GM23338 (cell line): ENCODE data around the gene SLC66A3. TPM values are rescaled to one million over a fixed set of nuclear protein-coding genes. Genes with fewer than 3 reads are reported as not detected.

Source experiments
- ATAC-seq: fragments of 200-7000 bp; cut with Tn5 transposase; 3 replicates; pipeline ENCODE4 v1.9.1; 2020
- DNase-seq: peaks from one replicate; pipeline ENCODE4 v3.0.0-alpha.2; 2015; ENCODE audit warnings: low spot score
- H2AFZ ChIP-seq: fragments of 200-600 bp; sonication (generic); 2 replicates; pipeline ENCODE4 v1.8.0; 2016; ENCODE audit warnings: antibody characterized with exemption, mild to moderate bottlenecking, moderate library complexity
- H3F3A ChIP-seq: fragments of 200-600 bp; sonication (generic); replicated peaks from 2 replicates; pipeline ENCODE4 v1.8.0; 2017; ENCODE audit warnings: antibody characterized with exemption, mixed run types, low read depth
- H3K27ac ChIP-seq: fragments of 200-600 bp; sonication (generic); 2 replicates; pipeline ENCODE4 v1.6.1; 2016; ENCODE audit warnings: low read depth
- H3K27me3 ChIP-seq: fragments of 200-600 bp; sonication (generic); 2 replicates; pipeline ENCODE4 v1.8.0; 2016; ENCODE audit warnings: mild to moderate bottlenecking, mixed run types, moderate library complexity; ENCODE audit not compliant: insufficient read depth
- H3K36me3 ChIP-seq: fragments of 200-600 bp; sonication (generic); 2 replicates; pipeline ENCODE4 v1.8.0; 2016; ENCODE audit warnings: mild to moderate bottlenecking; ENCODE audit not compliant: insufficient read depth
- H3K4me1 ChIP-seq: fragments of 200-600 bp; sonication (generic); 2 replicates; pipeline ENCODE4 v1.8.0; 2016; ENCODE audit warnings: mild to moderate bottlenecking, moderate library complexity; ENCODE audit not compliant: insufficient read depth
- H3K4me2 ChIP-seq: fragments of 200-600 bp; sonication (generic); 2 replicates; pipeline ENCODE4 v1.7.1; 2017; ENCODE audit warnings: mixed run types
- H3K4me3 ChIP-seq: fragments of 200-600 bp; sonication (generic); 2 replicates; pipeline ENCODE4 v1.6.1; 2016; ENCODE audit warnings: mixed run types
- H3K79me2 ChIP-seq: fragments of 200-600 bp; sonication (generic); replicated peaks from 2 replicates; pipeline ENCODE4 v1.8.0; 2017; ENCODE audit warnings: mild to moderate bottlenecking; ENCODE audit not compliant: insufficient read depth
- H3K9me2 ChIP-seq: fragments of 200-600 bp; sonication (generic); 2 replicates; pipeline ENCODE4 v1.8.0; 2017; ENCODE audit not compliant: insufficient read depth
- H4K20me1 ChIP-seq: fragments of 200-600 bp; sonication (generic); replicated peaks from 2 replicates; pipeline ENCODE4 v1.8.0; 2017; ENCODE audit warnings: mild to moderate bottlenecking; ENCODE audit not compliant: insufficient read depth
- H3K27ac Mint-ChIP-seq: 2 replicates; pipeline ENCODE4 v1.8.0; 2020; ENCODE audit warnings: inconsistent platforms, mild to moderate bottlenecking, moderate library complexity, mixed read lengths
- H3K27me3 Mint-ChIP-seq: 3 replicates; pipeline ENCODE4 v1.8.0; 2022; ENCODE audit warnings: low read depth, mild to moderate bottlenecking, moderate library complexity, mixed read lengths, inconsistent platforms; ENCODE audit not compliant: insufficient read depth, poor library complexity
- H3K36me3 Mint-ChIP-seq: 3 replicates; pipeline ENCODE4 v1.8.0; 2021; ENCODE audit warnings: low read depth, mild to moderate bottlenecking, inconsistent platforms, moderate library complexity, mixed read lengths
- H3K4me1 Mint-ChIP-seq: 3 replicates; pipeline ENCODE4 v1.8.0; 2020; ENCODE audit warnings: mild to moderate bottlenecking, inconsistent platforms, mixed read lengths
- H3K4me3 Mint-ChIP-seq: 3 replicates; pipeline ENCODE4 v1.8.0; 2021; ENCODE audit warnings: moderate library complexity, mild to moderate bottlenecking, inconsistent platforms, mixed read lengths
- H3K9me3 Mint-ChIP-seq: 3 replicates; pipeline ENCODE4 v1.8.0; 2020; ENCODE audit warnings: moderate library complexity, mild to moderate bottlenecking, inconsistent platforms, mixed read lengths
- CREB1 ChIP-seq: fragments of 250-450 bp; sonication (Bioruptor Pico); IDR thresholded peaks from 2 replicates; pipeline ENCODE4 v1.5.0; 2020; ENCODE audit warnings: low read depth, mild to moderate bottlenecking, moderate library complexity
- CTCF ChIP-seq, 2 experiments: fragments of 200-600 bp in 1 of 2; sonication (generic) in 1 of 2; conservative IDR thresholded peaks; 2 replicates each; pipeline versions ENCODE4 v1.5.1 to v1.6.1; 2016 to 2017; ENCODE audit warnings: antibody characterized with exemption in 2 of 2, low read depth in 2 of 2, mild to moderate bottlenecking in 2 of 2, moderate library complexity in 1 of 2
- EZH2phosphoT487 ChIP-seq: fragments of 200-600 bp; sonication (generic); IDR thresholded peaks from one replicate; pipeline ENCODE4 v1.8.1; 2018; ENCODE audit warnings: antibody characterized with exemption; ENCODE audit not compliant: unreplicated experiment
- JUNB ChIP-seq: IDR thresholded peaks from one replicate; pipeline ENCODE4 v1.6.1; 2016; ENCODE audit warnings: antibody characterized with exemption; ENCODE audit not compliant: unreplicated experiment
- POLR2AphosphoS5 ChIP-seq: IDR thresholded peaks from 2 replicates; pipeline ENCODE4 v1.6.1; 2016; ENCODE audit warnings: antibody characterized with exemption, low read depth
- REST ChIP-seq: IDR thresholded peaks from one replicate; pipeline ENCODE4 v1.6.1; 2018; ENCODE audit warnings: antibody characterized with exemption; ENCODE audit not compliant: unreplicated experiment
- STAT1 ChIP-seq: IDR thresholded peaks from one replicate; pipeline ENCODE4 v1.6.1; 2016; ENCODE audit warnings: antibody characterized with exemption; ENCODE audit not compliant: unreplicated experiment
- ZNF114 ChIP-seq: fragments of 250-450 bp; sonication (Bioruptor Pico); IDR thresholded peaks from 2 replicates; pipeline ENCODE4 v1.5.0; 2020; ENCODE audit warnings: mild to moderate bottlenecking, moderate library complexity
- ZNF462 ChIP-seq: fragments of 250-450 bp; sonication (Bioruptor Pico); IDR thresholded peaks from 2 replicates; pipeline ENCODE4 v1.5.0; 2020; ENCODE audit warnings: mild to moderate bottlenecking, moderate library complexity
- polyA plus RNA-seq: library from polyadenylated mRNA; unstranded; fragments of >200 nt; fragmentation: Nextera tagmentation; extraction: Ambion mirVana; gene quantifications from 2 replicates; pipeline ENCODE4 v1.2.1, GENCODE V29; 2016
- total RNA-seq: library from RNA; depleted of rRNA; stranded (reverse); fragments of >200 nt; shearing (Covaris generic); gene quantifications from 2 replicates; pipeline ENCODE4 v1.2.3, GENCODE V29; 2014

SLC66A3 gene
- total and polyA plus RNA-seq, 2 experiments from 2014 or later = 13.7 to 18.4 TPM

GRCh38 chr2:11145350-11145749 lies 9.9 kb upstream of the SLC66A3 start (continued):
- no peak for TF ChIP-seq EZH2phosphoT487

- Histone ChIP-seq H3K79me2 (no peaks in the 10 kb centered on the region), H3F3A (no peaks in the 10 kb centered on the region), H3K36me3 (no peaks in the 10 kb centered on the region), H3K27ac (no peak overlapping the region), H3K4me1 (no peaks in the 10 kb centered on the region), H3K4me2 (no peak overlapping the region), H3K27me3 (no peaks in the 10 kb centered on the region), H2AFZ (no peak overlapping the region), H3K9me2 (no peaks in the 10 kb centered on the region), H3K4me3 (no peak overlapping the region), H4K20me1 (no peaks in the 10 kb centered on the region)
- Mint-ChIP-seq H3K9me3 (peaks cover 4% of the 10 kb centered on the region; the same call in 1 of the 3 replicates), H3K4me1 (0 out of 3 replicates have a peak, but pooled peaks cover under 1% of the 10 kb centered on the region), H3K36me3 (peaks cover 3% of the 10 kb centered on the region; the same call in 1 of the 3 replicates), H3K27ac (no peak overlapping the region), H3K4me3 (no peak overlapping the region), H3K27me3 (peaks cover 12% of the 10 kb centered on the region)
- TF ChIP-seq STAT1 = no peak
- TF ChIP-seq CTCF (conservative IDR thresholded peaks at IDR 0.05; ENCODE audit: low read depth in 2 of 2) = no peak
- no peak for TF ChIP-seq ZNF114 (CRISPR knock-in tag)
- TF ChIP-seq JUNB = no peak
- TF ChIP-seq EZH2phosphoT487 = no peak
- no peak for TF ChIP-seq REST
- TF ChIP-seq POLR2AphosphoS5 = no peak
- ATAC-seq = no peak
- DNase-seq = no peak
Measured at GRCh38 chr2:11146076-11146475, 9.2 kb upstream of the SLC66A3 start.

GRCh38 chr2:11147263-11147662 lies 8.0 kb upstream of the SLC66A3 start:
- Histone ChIP-seq H3K79me2 (no peaks in the 10 kb centered on the region), H3K4me2 (no peak overlapping the region), H3K9me2 (no peaks in the 10 kb centered on the region), H3F3A (no peaks in the 10 kb centered on the region), H4K20me1 (no peaks in the 10 kb centered on the region), H3K27me3 (no peaks in the 10 kb centered on the region), H3K36me3 (no peaks in the 10 kb centered on the region), H3K27ac (no peak overlapping the region), H3K4me3 (no peak overlapping the region), H3K4me1 (no peaks in the 10 kb centered on the region), H2AFZ (no peak overlapping the region)
- no peak for DNase-seq
- no peak overlapping the region for H3K27ac Mint-ChIP-seq
- no peak overlapping the region for H3K4me3 Mint-ChIP-seq
- peaks cover 4% of the 10 kb centered on the region; the same call in 1 of the 3 replicates for H3K4me1 Mint-ChIP-seq
- H3K9me3 Mint-ChIP-seq = peaks cover 4% of the 10 kb centered on the region; the same call in 1 of the 3 replicates
- ATAC-seq = no peak
- H3K27me3 Mint-ChIP-seq = peaks cover 11% of the 10 kb centered on the region
- H3K36me3 Mint-ChIP-seq = 0 out of 3 replicates have a peak, but pooled peaks cover 2% of the 10 kb centered on the region
- TF ChIP-seq EZH2phosphoT487 (no peak), ZNF462 (CRISPR knock-in tag) (no peak), STAT1 (no peak), CREB1 (CRISPR knock-in tag) (no peak)
